ENCODE measurements around the gene LIN7C.
"Not testable (repeated sequence)": the region's sequence is repeated elsewhere in the genome, so short reads cannot be mapped to it uniquely, and the experiment has no call there.

The LIN7C gene, protein sequence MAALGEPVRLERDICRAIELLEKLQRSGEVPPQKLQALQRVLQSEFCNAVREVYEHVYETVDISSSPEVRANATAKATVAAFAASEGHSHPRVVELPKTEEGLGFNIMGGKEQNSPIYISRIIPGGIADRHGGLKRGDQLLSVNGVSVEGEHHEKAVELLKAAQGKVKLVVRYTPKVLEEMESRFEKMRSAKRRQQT
- total RNA-seq: 33.7 to 146 (median 96.1) reads per million in 17 experiments

DNA sequence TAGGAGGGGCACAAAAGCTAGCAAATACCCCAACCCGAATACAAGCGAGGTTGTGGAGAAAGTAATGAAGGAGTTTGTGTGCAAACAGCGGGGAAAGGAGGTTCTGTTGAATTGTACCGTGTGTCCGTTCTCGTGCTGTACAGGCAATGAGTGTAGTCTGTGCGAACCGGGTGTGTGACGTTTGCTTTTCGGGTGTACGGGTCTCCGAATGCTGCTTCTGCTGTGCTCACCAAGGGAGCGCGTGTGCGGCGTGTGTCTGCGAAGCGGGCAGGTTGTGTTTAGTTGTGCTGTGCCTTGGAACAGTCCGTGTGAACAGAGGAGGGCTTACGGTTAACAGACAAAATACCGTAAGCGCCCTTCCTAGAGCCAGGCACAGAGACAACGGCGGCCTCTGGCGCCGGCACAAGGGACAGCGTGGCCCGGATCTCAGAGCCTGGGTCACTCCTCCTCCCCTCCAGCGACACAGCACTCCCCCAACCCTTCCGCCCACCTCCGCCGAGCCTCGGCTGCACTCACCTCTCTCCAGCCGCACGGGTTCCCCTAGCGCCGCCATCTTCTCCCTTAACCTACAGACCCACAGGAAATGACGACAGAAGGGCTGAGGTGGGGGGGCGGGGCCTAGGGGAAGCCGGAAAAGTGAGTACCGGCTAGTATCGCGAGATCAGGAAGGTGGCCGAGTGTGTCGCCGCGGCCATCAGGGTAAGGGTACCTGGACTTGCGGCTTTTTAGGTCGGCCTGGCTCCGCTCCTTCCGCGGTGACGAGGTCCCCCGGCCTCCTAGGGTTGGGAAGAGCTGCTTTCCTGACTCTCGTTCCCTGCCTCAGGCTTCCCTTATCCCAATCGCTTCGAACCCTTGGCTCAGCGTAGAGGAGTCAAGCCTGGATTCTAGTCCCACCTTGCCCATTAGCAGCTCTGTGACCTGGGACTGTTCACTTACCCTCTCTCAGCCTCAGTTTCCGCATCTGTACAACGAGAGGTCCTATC is at the start of gene LIN7C:
Gene LIN7C, minus strand, starts transcription at position 570 of the 983 bp plus-strand sequence. Its CDS starts 17 bp downstream, at position 553.
- peak; percentile 94 to 99 (median 96) for DNase-seq

DNA sequence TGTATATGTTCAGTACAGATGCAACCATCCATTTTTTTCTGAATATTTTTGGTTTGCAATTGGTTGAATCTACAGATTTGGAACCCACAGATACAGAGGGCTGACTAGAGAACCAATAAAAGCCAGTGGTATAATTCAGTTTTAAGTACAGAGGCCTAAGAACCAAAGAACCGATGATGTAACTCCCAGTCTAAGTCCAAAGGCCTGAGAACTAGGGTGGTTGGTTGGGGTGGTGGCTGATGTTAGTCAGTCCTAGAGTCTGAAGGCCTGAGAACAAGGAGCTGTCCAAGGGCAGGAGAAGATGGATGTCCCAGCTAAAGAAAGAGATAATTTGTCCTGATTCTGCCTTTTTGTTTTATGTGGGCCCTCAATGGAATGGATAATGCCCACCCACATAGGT is 48.7 kb upstream of the LIN7C start:
- no peak for DNase-seq

DNA sequence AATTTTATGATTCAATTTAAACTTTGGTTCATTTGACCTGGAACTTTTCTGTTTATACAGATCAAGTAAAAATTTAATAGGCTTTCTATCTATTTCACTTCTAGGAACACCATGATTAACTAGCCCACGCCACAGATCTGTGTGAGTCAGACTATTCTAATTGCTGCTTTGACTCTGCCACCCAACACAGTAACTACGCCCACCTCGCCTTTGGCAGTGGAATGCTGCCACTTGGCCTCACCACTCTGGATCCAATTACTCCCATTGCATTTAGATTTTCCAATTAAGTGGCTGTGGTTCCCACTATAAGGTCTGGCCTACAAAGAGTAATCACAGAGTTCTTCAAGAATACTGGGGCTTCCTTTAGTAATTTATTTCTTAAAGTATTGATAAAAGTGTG is 46.6 kb upstream of the LIN7C start:
- DNase-seq: no peak

DNA sequence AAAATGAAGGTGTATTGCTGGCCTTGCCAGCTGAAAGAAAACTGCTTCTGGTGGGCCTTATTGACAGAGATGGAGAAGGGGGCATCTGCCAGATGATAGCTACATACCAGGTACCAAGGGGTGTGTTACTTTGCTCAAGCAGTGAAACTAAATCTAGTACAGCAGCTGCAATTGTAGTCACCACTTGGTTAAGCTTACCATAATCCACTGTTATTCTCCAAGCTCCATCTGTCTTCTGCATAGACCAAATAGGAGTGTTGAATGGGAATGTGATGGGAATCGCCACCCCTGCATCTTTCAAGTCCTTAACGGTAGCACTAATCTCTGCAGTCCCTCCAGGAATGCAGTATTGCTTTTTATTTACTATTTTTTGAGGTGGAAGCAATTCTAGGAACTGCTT is 45.8 kb upstream of the LIN7C start:
- DNase-seq: no peak

DNA sequence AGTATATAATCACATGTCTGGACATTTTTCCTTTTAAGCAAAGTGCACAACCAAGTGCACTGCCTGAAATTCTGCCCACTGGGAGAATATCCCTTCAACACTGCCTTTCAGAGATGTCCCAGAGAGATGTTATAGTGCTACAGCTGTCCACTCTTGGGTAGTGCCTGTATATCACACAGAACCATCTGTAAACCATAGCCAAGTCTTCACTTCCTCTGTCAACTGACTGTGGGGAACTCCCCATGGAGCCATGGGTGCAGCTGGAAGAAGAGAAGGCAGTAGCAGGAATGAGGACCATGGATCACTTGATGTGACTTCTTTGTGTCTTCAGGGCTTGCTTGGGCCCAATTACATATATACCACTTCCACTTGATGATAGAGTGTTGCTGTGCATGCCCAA is 44.6 kb upstream of the LIN7C start:
- DNase-seq: peak in 1 of 4 experiments; percentile 6

DNA sequence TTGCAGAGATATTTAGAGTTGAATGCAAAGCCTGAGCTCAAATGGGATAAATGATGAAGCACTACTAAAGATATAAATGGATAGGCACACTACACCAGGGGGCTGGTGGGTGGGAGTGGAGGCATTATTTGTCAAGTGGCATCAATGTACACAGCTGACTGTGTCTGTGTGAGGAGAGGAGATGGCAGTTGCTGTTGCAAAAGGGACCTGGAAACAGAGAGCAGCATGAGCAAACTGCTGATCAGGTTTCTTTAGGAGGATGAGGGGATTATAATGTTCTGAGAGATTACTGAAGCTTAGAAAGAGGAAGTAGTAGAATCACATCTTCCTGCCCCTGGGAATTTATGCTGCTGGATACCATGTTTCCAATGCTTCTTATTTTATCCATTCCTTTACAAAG is 39.4 kb upstream of the LIN7C start:
- no peak for DNase-seq

DNA sequence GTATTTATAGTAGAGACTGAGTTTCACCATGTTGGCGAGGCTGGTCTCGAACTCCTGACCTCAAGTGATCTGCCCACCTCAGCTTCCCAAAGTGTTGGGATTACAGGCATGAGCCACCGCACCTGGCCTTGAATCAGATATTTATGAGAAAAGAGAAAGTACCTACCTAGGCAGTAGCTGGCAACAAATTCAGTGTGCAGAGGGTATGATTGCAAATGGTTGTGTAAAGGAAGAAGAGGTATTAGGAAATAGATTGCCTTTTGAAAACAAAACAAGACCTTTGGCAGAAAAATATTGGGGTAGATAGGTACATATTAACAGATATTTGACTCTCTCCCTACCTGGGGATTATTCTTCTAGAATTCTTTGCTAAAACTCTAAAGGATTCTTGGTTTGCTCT is 38.5 kb upstream of the LIN7C start:
- no peak for DNase-seq

DNA sequence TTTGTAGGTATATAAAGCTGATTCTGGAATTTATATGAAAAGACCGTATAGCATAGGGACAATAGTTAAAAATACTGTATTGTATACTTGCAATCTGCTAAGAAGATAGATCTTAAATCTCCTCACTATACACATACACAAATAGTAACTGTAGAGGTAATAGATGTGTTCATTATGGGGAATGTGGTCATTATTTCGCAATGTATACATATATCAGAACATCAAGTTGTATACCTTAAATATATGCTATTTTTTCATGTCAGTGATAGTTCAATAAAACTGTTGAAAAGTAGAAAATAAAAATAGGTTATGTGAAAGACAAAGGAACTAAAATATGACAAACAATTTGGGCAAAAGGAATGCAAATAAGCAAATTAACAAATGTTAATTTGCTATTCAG is 35.2 kb upstream of the LIN7C start:
- DNase-seq: no peak

DNA sequence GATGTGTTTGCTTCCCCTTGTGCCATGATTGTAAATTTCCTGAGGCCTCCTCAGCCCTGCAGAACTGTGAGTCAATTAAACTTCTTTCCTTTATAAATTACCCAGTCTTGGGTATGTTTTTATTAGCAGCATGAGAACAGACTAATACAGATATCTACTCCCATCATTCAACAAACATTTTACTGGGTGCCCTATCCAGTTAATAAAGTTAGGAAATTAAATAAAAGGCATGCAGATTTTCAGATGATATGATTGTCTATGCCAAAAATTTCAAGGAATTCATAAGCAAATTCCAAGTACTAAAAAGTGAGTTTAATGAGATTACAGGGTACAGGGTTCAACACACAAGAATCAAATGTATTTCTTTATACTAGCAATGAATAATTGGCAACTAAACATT is 33.5 kb upstream of the LIN7C start:
- no peak for DNase-seq

DNA sequence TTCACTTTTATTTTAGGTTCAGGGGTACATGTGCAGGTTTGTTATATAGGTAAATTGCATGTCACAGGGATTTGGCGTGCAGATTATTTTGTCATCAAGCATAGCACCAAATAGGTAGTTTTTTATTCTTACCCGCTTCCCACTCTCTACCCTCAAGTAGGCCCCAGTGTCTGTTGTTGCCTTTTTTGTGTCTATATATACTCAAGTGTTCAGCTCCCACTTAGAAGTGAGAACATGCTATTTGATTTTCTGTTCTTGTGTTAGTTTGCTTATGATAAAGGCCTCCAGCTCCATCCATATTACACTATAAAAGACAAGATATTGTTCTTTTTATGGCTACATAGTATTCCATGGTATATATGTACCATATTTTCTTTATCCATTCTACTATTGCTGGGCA is 28.5 kb upstream of the LIN7C start:
- DNase-seq: no peak

DNA sequence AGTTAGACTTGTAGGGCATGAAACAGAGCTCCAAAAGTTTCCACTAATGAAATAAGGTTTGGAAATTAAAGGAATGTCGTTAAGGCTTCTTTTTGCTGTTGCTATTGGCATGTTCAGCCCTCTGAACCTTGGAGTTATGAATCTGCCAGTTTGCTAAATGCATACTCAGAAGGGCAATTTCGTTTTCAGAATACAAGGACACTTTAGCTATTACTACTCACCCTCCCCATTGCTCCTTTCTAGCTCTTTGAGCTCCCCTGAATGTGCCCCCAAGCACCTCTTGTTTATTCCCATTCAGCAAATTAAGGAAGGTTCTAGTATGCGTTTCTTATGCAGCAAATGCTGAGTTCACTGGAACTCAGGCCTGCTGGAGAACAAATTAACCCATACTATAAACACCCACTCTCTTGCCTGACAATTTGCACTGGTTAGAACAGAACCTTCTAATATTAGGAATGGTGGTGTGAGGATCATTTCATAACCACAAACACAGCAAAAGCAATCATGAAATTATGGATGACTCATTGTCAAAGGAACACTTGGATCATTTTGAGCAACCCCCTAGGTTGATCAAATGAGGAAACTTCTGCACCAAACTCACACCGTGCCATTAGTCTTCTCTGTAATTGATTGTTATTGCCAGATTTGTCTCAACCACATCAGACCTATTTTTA is 26.2 kb upstream of the LIN7C start:
- DNase-seq: peak; percentile 13 to 69 (median 50)

DNA sequence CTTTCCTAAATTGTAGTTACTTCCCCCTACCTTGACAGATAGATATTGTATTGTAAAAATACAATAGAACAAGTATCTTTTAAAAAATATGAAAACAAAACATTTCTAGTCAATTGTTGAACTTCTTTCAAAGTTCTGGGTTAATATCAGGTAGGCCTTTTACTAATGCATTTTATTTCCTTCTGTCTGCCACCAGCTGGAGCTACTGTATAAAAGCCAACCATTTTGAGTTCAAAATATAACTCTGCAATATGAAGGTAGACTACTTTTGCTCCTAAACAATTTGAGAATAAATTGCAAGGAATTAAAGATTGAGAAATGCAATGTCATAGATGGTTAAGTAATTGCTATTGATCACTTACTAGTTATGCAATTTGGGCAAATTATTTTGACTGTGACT is 22.1 kb upstream of the LIN7C start:
- DNase-seq: no peak

DNA sequence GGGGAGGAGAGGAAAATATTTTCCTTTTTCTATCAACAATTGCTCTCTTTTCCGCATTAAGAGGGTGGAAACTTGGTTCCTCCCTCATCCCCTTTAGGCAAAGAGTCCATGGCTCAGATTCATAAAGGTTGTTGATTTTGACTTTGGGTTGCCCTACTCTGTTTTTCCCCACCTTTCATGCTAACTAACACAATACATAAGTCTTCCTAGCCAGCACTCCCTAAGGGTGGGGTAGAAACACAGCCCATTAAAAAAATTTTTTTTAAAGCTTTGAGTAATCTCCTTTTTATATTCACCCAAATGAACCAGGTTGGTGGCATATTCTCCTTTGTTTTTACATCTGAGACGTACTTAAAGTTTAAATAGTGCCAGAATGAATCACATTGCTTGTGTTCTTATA is 20.0 kb upstream of the LIN7C start:
- no peak for DNase-seq

DNA sequence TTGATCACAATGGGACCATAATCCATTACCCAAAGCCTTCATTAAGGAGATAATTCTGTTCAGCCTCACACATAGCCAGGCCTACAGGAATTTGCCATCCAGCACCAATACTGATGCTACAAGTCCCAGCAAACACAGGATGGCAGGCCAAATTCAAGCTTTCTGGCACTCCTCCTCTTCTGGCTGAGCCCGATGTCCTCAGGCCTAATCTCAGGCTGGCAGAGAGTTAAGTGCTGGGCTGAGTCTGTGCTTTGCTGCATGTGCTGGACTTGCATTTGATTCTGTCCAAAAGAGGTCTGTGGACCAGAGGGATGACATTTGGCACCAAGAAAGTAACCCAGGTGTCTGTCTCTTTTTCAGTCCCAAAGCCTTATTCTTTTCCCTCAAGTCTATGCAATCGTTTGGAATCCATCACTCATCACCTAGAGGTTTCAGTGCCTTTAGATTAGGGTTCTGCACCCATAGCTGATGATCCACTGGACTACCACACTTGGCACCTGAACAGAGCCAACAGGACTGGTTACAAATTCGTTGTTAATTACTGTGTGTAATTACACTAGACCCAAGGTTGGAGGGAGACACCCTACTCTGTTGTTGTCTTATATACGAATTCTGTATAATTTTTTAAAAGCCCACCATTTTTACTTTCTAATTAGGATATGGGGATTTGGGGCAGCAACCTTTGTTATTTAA is 19.4 kb upstream of the LIN7C start:
- DNase-seq: no peak

DNA sequence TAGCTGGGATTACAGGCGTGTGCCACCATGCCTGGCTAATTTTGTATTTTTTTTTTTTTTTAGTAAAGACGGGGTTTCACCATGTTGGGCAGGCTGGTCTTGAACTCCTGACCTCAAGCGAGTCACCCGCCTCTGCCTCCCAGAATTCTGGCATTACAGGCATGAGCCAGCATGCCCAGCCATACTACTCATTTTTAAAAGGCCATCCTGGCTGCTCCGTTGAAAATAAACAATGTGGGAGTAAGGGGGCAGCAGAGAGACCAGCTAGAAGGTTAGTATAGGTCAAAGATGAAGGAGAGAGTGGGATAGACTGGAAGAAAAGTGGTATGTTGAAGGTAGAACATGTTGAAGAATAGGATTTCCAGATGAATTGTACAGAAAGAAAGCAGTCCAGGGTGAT is 17.6 kb upstream of the LIN7C start:
- DNase-seq: peak in 2 of 4 experiments; percentile 16 to 27

DNA sequence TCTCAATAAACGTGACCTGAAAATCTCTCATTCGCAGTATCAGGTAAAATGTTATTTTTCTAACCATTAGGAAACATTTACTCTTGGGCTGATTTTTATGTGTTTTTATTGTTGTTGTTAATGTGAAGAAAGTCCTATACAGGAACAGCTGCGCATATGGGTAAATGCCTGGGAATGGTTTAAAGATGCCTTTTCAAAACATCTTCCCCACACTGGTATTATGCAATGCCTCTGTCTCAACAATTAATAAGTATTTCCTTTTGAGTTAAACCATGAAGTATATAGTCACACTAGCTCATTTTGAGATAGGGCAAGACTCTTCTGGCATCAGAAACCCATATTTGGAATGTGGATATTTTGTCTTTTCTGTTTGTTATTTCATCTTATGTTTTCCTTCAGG is 13.7 kb upstream of the LIN7C start:
- no peak for DNase-seq

DNA sequence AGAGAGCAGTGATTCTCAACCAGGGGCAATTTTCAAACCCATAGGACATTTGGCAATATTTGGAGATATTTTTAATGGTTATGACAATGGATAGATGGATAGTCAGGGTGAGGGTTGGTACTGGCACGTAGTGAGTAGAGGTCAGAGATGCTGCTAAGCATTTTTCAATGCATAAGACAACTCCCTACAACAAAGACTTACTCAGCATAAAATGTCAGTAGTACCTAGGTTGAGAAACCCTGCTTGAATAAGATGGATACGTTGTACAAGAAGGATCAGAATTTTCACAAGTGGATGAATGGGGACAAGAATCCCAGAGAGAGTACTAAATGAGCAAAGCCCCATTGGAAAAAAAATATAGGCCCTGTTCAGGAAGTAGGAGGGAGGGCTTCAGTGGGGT is 11.9 kb upstream of the LIN7C start:
- DNase-seq: no peak

DNA sequence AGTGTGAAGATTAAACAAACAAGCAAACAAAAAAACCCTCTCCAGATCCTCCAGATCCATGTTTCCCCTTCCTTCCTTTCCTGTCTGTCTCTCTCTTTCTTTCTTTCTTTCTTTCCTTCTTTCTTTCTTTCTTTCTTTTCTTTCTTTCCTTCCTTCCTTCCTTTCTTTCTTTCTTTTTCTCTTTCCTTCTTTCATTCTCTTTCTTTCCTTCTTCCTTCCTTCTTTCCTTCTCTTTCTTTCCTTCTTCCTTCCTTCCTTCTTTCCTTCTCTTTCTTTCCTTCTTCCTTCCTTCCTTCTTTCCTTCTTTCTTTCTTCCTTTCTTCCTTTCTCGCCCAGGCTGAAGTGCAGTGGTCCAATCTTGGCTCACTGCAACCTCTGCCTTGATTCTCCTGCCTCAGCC is 10.9 kb upstream of the LIN7C start:
- not testable (repeated sequence) for DNase-seq

DNA sequence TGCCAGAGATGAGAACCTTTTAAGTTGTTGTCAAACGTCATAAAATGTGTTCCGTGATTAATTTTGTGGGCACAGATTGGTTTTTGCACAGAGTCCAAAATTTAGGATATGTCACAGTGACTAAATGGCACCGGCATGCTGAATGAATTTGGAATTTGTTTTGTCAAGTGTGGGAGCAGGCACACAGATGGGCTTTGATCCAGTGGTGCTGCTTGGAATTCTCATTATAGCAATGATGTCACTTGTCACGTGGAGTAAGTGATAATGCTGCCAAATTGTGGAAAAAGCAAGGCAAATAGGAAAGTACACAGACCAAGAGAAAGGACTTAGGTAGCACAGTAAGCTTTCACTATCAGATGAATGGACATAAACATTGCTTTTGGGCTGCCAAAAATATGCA is 8.0 kb upstream of the LIN7C start:
- DNase-seq: no peak

DNA sequence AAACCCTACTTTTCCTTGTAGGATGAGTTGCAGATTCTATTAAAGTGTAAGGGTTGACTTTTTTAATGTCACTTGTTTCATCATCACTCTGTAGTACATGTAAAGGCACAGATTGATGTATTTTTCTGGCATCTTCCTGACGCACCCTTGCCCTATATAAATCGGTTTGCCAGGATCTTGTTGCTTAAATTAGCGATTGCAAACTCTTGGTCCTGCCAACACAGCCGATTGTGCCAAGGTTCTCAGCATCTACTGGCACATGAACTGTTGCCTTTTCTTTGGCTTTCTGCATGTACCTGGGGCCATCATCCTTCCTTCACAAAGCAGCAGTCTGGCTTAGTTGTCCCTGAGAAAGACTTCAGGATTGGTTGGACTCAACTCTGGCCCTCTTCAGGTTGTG is 7.5 kb upstream of the LIN7C start:
- DNase-seq: no peak

DNA sequence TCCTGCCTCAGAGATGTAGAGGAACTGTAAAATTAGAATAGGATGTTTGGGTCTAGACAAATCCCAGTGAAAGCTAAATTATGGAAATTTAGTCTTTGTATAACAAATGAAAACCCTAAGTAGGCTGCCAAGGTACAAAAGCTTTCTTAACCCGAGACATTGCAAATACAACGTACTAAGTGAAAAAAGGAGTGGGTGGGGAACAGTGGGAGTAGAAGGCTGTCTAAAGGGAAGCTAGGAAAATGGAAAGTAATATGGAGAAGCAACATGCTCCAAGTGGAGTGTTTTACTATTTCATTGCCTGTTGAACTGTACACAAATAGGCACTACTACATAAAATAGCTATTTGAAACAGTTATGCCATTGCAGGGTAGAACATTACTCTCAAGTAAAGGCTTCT is 6.8 kb upstream of the LIN7C start:
- DNase-seq: peak in 2 of 4 experiments; percentile 34 to 51

DNA sequence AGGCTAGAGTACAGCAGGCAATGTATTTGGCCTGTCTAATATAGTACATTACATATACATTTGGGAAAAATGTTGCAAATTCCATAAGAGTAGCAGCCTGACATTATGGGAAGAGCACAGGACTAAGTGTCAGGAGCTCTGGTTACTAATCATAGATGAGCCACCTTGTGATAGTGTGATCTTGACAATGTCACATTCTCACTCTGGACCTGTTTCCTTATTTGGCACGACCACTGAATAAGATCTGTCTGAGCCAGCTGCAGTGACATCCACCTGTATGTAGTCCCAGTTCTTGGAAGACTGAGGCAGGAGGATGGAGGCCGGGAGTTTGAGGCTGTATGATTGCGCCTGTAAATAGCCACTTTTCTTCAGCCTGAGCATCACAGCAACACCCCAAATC is 5.7 kb upstream of the LIN7C start:
- DNase-seq: no peak

DNA sequence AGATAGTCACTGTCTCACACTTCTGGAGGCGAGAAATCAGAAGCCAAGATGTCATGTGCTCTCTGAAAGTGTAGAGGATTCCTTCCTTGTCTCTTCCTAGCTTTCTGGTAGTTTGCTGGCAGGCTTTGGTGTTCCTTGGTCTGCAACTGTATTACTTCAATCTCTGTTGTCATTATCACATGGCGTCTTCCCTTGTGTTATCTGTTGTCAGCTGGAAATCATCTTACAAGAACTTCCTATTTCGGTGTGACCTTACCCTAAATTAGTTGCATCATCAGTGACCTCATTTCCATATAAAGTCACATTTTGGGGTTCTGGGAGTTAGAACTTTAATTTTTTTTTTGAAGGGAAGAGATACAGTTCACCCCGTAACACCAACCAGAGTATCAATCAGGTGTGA is 3.3 kb upstream of the LIN7C start:
- peak; percentile 72 to 93 (median 82) for DNase-seq

All from suppressor macrophage (primary cell).